SK-N-SH (cell line): ENCODE measurements around the gene CNTNAP5.

Source experiments
- ELF1 ChIP-seq: IDR thresholded peaks from 2 replicates; pipeline ENCODE4 v1.4.0; 2012
- EZH2phosphoT487 ChIP-seq: fragments of 200-600 bp; sonication (generic); IDR thresholded peaks from 2 replicates; pipeline ENCODE4 v1.6.1; 2017; ENCODE audit warnings: low read depth, mixed run types, mild to moderate bottlenecking, antibody characterized with exemption, moderate library complexity, borderline replicate concordance
- MEF2A ChIP-seq: IDR thresholded peaks from 2 replicates; pipeline ENCODE4 v1.4.0; 2012; ENCODE audit warnings: low read depth, borderline replicate concordance
- RCOR1 ChIP-seq: fragments of 150-350 bp; IDR thresholded peaks from 2 replicates; pipeline ENCODE4 v1.6.1; 2017; ENCODE audit warnings: antibody characterized with exemption, low read length
- RFX5 ChIP-seq: IDR thresholded peaks from 2 replicates; pipeline ENCODE4 v1.6.1; 2012; ENCODE audit warnings: mild to moderate bottlenecking, improper control_type of control experiment, low read length
- RXRA ChIP-seq: IDR thresholded peaks from 2 replicates; pipeline ENCODE4 v1.4.0; 2012; ENCODE audit warnings: low read depth, mild to moderate bottlenecking, borderline replicate concordance
- USF1 ChIP-seq: IDR thresholded peaks from 2 replicates; pipeline ENCODE4 v1.4.0; 2012; ENCODE audit warnings: low read depth, borderline replicate concordance
- TF ChIP-seq, protein P1 (sequence below): fragments of 200-600 bp; sonication (generic); IDR thresholded peaks from 2 replicates; pipeline ENCODE4 v1.6.1; 2017; ENCODE audit warnings: antibody characterized with exemption, mild to moderate bottlenecking, moderate library complexity
- TF ChIP-seq, protein P2 (sequence below): IDR thresholded peaks from 2 replicates; pipeline ENCODE4 v1.6.1; 2012; ENCODE audit warnings: mild to moderate bottlenecking, low read depth, low read length, moderate library complexity

GRCh38 chr2:124424074-124424473 is 399.0 kb downstream of the CNTNAP5 start:
- TF ChIP-seq RXRA (no peak), RFX5 (no peak), ELF1 (no peak), RCOR1 (no peak), EZH2phosphoT487 (no peak), MEF2A (no peak), USF1 (no peak)
- TF ChIP-seq, protein P1, sequence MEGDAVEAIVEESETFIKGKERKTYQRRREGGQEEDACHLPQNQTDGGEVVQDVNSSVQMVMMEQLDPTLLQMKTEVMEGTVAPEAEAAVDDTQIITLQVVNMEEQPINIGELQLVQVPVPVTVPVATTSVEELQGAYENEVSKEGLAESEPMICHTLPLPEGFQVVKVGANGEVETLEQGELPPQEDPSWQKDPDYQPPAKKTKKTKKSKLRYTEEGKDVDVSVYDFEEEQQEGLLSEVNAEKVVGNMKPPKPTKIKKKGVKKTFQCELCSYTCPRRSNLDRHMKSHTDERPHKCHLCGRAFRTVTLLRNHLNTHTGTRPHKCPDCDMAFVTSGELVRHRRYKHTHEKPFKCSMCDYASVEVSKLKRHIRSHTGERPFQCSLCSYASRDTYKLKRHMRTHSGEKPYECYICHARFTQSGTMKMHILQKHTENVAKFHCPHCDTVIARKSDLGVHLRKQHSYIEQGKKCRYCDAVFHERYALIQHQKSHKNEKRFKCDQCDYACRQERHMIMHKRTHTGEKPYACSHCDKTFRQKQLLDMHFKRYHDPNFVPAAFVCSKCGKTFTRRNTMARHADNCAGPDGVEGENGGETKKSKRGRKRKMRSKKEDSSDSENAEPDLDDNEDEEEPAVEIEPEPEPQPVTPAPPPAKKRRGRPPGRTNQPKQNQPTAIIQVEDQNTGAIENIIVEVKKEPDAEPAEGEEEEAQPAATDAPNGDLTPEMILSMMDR = no peak
- TF ChIP-seq, protein P2, sequence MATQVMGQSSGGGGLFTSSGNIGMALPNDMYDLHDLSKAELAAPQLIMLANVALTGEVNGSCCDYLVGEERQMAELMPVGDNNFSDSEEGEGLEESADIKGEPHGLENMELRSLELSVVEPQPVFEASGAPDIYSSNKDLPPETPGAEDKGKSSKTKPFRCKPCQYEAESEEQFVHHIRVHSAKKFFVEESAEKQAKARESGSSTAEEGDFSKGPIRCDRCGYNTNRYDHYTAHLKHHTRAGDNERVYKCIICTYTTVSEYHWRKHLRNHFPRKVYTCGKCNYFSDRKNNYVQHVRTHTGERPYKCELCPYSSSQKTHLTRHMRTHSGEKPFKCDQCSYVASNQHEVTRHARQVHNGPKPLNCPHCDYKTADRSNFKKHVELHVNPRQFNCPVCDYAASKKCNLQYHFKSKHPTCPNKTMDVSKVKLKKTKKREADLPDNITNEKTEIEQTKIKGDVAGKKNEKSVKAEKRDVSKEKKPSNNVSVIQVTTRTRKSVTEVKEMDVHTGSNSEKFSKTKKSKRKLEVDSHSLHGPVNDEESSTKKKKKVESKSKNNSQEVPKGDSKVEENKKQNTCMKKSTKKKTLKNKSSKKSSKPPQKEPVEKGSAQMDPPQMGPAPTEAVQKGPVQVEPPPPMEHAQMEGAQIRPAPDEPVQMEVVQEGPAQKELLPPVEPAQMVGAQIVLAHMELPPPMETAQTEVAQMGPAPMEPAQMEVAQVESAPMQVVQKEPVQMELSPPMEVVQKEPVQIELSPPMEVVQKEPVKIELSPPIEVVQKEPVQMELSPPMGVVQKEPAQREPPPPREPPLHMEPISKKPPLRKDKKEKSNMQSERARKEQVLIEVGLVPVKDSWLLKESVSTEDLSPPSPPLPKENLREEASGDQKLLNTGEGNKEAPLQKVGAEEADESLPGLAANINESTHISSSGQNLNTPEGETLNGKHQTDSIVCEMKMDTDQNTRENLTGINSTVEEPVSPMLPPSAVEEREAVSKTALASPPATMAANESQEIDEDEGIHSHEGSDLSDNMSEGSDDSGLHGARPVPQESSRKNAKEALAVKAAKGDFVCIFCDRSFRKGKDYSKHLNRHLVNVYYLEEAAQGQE = no peak
